Breast epithelium (tissue), 4 donors: Measurements from ENCODE around the gene PRKN. TPM values are rescaled to one million over a fixed set of nuclear protein-coding genes. Genes with fewer than 3 reads are reported as not detected.

Experiments
- DNase-seq, 2 donors: peaks; one replicate each; pipeline ENCODE4 v3.0.0-alpha.2; 2019; ENCODE audit warnings: low spot score in 2 of 2
- H3K27ac ChIP-seq, 2 donors: fragments of 200-600 bp; sonication (generic) in 1 of 2; one replicate each; pipeline ENCODE4 v1.5.1; 2016 to 2019; ENCODE audit warnings: mild to moderate bottlenecking in 1 of 2
- H3K27me3 ChIP-seq, 2 donors: fragments of 200-600 bp; sonication (generic) in 1 of 2; one replicate each; pipeline versions ENCODE4 v1.5.1 to v1.6.0; 2017 to 2019; ENCODE audit warnings: control low read depth in 1 of 2, mild to moderate bottlenecking in 1 of 2
- H3K36me3 ChIP-seq: fragments of 200-600 bp; one replicate; pipeline ENCODE4 v1.5.1; 2019
- H3K4me1 ChIP-seq, 2 donors: fragments of 200-600 bp; sonication (generic); one replicate each; pipeline ENCODE4 v1.5.1; 2016 to 2019; ENCODE audit warnings: control low read depth in 1 of 2
- H3K4me3 ChIP-seq, 3 donors: fragments of 200-600 bp; sonication (generic); 1 replicate in 2 of 3; 2 replicates in 1 of 3; pipeline ENCODE4 v1.5.1; 2016 to 2019; ENCODE audit warnings: mild to moderate bottlenecking in 3 of 3, moderate library complexity in 2 of 3
- H3K9me3 ChIP-seq, 2 donors: fragments of 200-600 bp; sonication (generic) in 1 of 2; one replicate each; pipeline ENCODE4 v1.5.1; 2016 to 2019; ENCODE audit warnings: control low read depth in 1 of 2
- CTCF ChIP-seq, 3 donors: fragments of 450-650 bp; IDR thresholded peaks; one replicate each; pipeline ENCODE4 v1.5.1; 2016 to 2017; ENCODE audit warnings: antibody characterized with exemption in 3 of 3, mild to moderate bottlenecking in 3 of 3, moderate library complexity in 3 of 3
- POLR2A ChIP-seq: fragments of 450-650 bp; IDR thresholded peaks from one replicate; pipeline ENCODE4 v1.6.1; 2016; ENCODE audit warnings: antibody characterized with exemption, mild to moderate bottlenecking, moderate library complexity
- POLR2AphosphoS5 ChIP-seq, 3 donors: sonication (generic); formaldehyde crosslinking; IDR thresholded peaks; one replicate each; pipeline ENCODE4 v1.6.1; 2017; ENCODE audit warnings: antibody characterized with exemption in 3 of 3
- intact Hi-C: fragments of 100-400 bp; cut with DNase I; formaldehyde crosslinking; loops from one replicate; pipeline ENCODE4 v1.15.1; 2023; ENCODE audit warnings: low total_unique reads
- total RNA-seq, 3 donors: library from RNA; depleted of rRNA; stranded (reverse); fragments of >200 nt; gene quantifications; one replicate each; pipeline ENCODE4 v1.1.0, GENCODE V29; 2016

PRKN gene
- total RNA-seq, 3 donors from 2014 or later, result 7.2 to 19.0 (median 11.2) TPM

- Histone ChIP-seq H3K27me3 (no peaks in the 10 kb centered on the region), H3K9me3 (no peaks in the 10 kb centered on the region), H3K4me3 (no peak overlapping the region), H3K27ac (no peak overlapping the region), H3K36me3 (no peaks in the 10 kb centered on the region), H3K4me1 (no peaks in the 10 kb centered on the region)
- intact Hi-C loops, result no loop called here
- DNase-seq, result no peak
- TF ChIP-seq POLR2AphosphoS5 (IDR thresholded peaks at IDR 0.05), result no peak
- TF ChIP-seq POLR2A, result no peak
- TF ChIP-seq CTCF (IDR thresholded peaks at IDR 0.05), result no peak
These were observed 700.7 kb downstream of the PRKN start for GRCh38 chr6:162026843-162027242.

- no peaks in the 10 kb centered on the region for H3K27me3 ChIP-seq
- intact Hi-C loops, result no loop called here
These were observed 701.5 kb downstream of the PRKN start for GRCh38 chr6:162026031-162026430.

GRCh38 chr6:162019349-162019748, 708.2 kb downstream of the PRKN start:
- Histone ChIP-seq H3K27me3 (no peaks in the 10 kb centered on the region), H3K9me3 (no peaks in the 10 kb centered on the region), H3K27ac (no peak overlapping the region), H3K36me3 (no peaks in the 10 kb centered on the region), H3K4me3 (no peak overlapping the region), H3K4me1 (no peaks in the 10 kb centered on the region)
- no peak for DNase-seq
- no peak for TF ChIP-seq POLR2AphosphoS5 (IDR thresholded peaks at IDR 0.05)
- no peak for TF ChIP-seq CTCF (IDR thresholded peaks at IDR 0.05)
- no peak for TF ChIP-seq POLR2A
- intact Hi-C loops, result no loop called here

More at GRCh38 chr6:162026031-162026430, 701.5 kb downstream of the PRKN start:
- no peaks in the 10 kb centered on the region for H3K9me3 ChIP-seq
- no peak overlapping the region for H3K27ac ChIP-seq
- no peak for TF ChIP-seq POLR2A
- TF ChIP-seq POLR2AphosphoS5 (IDR thresholded peaks at IDR 0.05), result no peak
- TF ChIP-seq CTCF (IDR thresholded peaks at IDR 0.05), result no peak
- H3K36me3 ChIP-seq, result no peaks in the 10 kb centered on the region
- no peak for DNase-seq
- no peaks in the 10 kb centered on the region for H3K4me1 ChIP-seq
- H3K4me3 ChIP-seq, result no peak overlapping the region

GRCh38 chr6:162017536-162017935, 710.0 kb downstream of the PRKN start:
- no peak overlapping the region for H3K27ac ChIP-seq
- H3K36me3 ChIP-seq, result no peaks in the 10 kb centered on the region
- no peaks in the 10 kb centered on the region for H3K9me3 ChIP-seq
- TF ChIP-seq CTCF (IDR thresholded peaks at IDR 0.05) (no peak), POLR2A (no peak), POLR2AphosphoS5 (IDR thresholded peaks at IDR 0.05) (no peak)
- no peaks in the 10 kb centered on the region for H3K4me1 ChIP-seq
- intact Hi-C loops, result no loop called here
- no peak overlapping the region for H3K4me3 ChIP-seq
- no peak for DNase-seq
- H3K27me3 ChIP-seq, result no peaks in the 10 kb centered on the region

GRCh38 chr6:162014069-162014811, 713.3 kb downstream of the PRKN start:
- Histone ChIP-seq H3K27ac (no peak overlapping the region), H3K9me3 (no peaks in the 10 kb centered on the region), H3K27me3 (no peaks in the 10 kb centered on the region), H3K36me3 (no peaks in the 10 kb centered on the region), H3K4me1 (no peaks in the 10 kb centered on the region), H3K4me3 (no peak overlapping the region)
- intact Hi-C loops, result no loop called here
- TF ChIP-seq POLR2A (no peak), CTCF (IDR thresholded peaks at IDR 0.05) (no peak)
- DNase-seq, result no peak
